T-helper 2 cell (primary cell): ENCODE measurements around the gene ACTR1A.
"Not testable (repeated sequence)": the region's sequence is repeated elsewhere in the genome, so short reads cannot be mapped to it uniquely, and the experiment has no call there.

Experiments used
- DNase-seq, 5 experiments: peaks; one replicate each; pipeline versions ENCODE4 v3.0.0 to v3.0.0-alpha.2; 2012 to 2022

ACTR1A gene

DNA sequence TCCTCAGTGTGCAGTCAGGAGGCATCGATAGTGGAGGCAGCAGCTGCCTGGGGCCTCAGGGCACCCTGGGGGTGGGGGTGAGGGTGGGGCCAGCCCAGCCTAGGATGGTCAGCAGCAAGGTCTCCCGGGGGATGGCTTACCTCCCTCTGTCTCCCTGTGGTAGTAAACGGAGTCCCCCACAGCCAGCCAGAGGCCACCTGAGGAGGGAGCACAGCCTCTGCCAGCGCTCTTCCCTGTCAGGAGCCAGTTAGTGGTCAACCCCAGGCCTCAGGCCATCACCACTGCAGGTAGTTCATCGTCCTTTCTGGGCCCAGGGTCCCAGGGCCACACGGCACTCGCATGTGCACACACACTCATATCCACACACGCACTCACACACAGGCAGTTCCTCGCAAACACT is 22.1 kb downstream of the ACTR1A start:
- DNase-seq, result no peak

DNA sequence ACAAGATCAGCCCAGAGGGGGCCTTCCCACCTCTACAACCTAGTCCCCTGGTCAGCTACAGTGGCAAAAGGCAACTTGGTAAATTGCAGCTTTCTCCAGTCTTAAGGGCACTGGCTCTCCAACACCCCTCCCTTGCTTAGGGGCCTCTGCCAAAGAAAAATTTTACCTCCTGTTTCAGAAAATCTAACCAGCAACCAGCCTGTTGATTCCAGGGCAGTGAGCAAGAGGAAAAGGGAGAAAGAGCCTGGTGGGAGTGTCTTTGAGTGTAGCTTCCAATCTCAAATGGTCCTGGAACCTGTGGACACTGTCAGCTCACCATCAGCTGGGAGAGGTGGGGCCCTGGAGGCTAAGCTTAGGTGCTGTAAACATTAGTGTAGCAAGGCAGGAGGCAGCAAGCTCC is 22.9 kb downstream of the ACTR1A start:
- no peak for DNase-seq

DNA sequence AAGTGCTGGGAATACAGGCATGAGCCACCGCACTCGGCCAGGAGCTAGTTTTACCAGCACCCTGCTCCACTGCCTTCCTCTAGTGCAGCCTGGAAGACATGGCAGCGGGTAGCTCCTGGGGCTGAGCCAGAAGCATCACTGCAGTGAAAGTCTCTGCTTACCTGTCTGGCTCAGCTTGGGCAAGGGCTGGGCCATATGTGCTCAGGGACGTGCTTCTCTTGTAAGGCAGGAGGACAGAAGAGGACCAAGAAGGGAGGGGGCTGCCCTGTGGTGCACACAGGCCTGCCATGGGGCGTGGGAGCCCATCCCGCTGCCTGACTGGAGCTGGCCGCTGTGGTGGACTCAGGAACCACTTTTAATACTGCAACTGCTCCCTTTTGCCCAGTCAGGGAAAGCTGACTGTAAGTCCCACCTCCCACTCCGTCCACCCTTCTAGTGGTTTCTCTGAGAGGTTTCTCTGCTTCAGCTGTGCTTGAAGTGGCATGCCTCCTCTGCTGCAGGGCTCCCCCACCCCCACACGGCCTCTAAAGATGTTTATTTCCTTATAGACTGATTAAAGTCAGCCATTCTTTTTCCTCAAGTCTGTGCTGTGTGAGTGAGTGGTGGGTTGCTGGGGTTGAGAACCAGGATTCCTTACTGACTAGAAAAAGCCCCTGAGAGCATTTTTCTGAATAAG is 25.9 kb downstream of the ACTR1A start:
- DNase-seq, result peak in 1 of 5 experiments; percentile 16

GRCh38 chr10:102475451-102476040 is 27.0 kb downstream of the ACTR1A start:
- no peak for DNase-seq

GRCh38 chr10:102473445-102474331 is 28.8 kb downstream of the ACTR1A start:
- peak in 1 of 5 experiments; percentile 43 for DNase-seq

DNA sequence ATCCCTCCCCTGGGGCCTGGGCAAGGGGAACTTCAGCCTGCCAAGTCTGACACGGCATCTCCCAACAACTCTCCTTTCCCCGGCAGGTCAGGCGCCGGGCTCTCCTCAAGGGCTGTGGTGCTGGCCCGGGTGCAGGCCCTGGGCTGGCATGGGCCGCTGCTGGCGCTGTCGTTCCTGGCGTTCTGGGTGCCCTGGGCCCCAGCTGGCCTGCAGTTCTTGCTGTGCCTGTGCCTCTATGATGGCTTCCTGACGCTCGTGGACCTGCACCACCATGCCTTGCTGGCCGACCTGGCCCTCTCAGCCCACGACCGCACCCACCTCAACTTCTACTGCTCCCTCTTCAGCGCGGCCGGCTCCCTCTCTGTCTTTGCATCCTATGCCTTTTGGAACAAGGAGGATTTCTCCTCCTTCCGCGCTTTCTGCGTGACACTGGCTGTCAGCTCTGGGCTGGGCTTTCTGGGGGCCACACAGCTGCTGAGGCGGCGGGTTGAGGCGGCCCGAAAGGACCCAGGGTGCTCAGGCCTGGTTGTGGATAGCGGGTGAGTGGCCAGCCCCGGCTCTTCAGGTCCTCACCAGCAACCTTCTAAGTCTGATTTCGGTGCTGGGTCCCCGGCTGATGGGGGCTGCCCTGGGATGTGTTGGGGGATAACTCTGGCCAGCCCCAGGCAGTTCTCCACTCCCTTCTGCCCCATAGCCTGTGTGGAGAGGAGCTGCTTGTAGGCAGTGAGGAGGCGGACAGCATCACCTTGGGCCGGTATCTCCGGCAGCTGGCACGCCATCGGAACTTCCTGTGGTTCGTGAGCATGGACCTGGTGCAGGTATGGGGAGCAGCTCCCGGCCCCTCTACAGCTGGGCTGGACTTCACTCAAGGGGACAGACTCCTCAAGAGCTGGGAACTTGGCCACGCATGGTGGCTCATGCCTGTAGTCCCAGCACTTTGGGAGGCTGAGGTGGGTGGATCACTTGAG is 31.6 kb downstream of the ACTR1A start:
- no peak for DNase-seq

- no peak for DNase-seq
These were observed 33.8 kb downstream of the ACTR1A start for GRCh38 chr10:102468683-102469082.

DNA sequence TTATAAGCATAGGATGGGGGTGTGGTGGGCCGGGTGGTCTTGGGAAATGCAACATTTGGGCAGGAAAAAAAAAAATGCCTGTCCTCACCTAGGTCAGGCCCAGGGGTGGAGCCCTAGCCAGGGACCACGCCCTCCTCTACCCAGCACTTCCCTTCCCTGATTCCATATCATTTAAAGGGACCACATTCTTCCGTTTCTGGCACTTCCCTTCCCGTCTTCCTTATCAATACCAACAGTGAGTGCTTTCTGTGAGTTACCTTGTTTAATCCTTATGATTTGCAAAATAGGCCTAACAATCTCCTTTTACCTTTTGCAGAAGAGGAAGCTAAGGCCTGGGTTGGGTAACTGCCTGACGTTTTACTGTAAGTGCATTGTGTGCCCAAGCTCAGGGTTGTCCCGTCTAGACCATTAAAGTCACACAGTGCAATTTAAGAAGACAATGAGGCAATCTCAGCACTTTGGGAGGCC is 34.5 kb downstream of the ACTR1A start:
- DNase-seq, result no peak

DNA sequence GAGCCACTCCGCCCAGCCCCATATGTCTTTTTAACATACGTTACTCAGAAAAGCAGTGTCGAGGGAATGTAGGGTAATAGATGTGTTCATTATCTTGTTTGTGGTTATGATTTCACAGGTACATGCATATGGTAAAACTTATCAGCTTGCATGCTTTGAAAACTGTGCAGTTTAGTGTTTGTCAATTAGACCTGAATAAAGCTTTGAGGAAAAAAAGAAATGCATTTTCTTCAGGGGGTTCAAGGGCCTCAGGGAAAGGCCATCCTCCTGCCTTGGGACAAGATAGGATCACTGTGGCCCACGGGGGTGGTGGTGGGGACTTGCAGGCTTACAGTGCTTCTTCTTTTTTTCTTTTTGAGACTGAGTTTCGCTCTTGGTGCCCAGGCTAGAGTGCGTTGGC is 35.2 kb downstream of the ACTR1A start:
- no peak for DNase-seq

DNA sequence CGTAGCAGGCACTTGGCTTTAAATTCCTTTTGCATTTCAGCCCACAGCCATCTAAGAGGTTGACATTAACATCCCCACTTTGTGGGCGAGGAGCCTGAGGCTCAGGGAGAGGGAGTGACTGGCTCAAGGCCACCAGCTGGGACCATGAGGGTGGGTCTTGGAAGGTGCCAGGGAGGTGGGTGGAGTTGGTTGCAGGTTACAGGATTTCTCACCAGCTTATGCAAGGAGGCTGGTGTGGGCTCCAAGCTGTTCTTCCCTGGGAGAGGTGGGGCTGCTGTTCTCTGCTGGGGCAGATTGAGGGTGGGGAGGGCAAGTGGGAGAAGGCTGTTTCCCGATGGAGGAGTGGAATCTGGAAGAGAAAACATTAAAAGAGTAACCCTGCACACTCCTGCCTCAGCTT is 37.0 kb downstream of the ACTR1A start:
- DNase-seq, result no peak

DNA sequence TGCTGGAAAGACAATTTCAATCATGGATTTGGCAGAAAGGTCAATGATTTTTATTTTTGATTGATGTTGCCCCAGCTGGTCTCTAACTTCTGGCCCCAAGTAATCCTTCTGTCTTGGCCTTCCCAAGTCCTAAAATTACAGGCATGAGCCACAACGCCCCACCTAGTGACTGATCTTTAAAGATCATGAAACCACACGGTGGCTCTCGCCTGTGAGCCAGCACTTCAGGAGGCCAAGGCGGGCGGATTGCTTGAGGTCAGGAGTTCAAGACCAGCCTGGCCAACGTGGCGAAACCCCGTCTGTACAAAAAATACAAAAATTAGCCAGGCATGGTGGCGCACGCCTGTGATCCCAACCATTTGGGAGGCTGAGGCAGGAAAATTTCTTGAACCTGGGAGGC is 38.5 kb downstream of the ACTR1A start:
- DNase-seq, result no peak

DNA sequence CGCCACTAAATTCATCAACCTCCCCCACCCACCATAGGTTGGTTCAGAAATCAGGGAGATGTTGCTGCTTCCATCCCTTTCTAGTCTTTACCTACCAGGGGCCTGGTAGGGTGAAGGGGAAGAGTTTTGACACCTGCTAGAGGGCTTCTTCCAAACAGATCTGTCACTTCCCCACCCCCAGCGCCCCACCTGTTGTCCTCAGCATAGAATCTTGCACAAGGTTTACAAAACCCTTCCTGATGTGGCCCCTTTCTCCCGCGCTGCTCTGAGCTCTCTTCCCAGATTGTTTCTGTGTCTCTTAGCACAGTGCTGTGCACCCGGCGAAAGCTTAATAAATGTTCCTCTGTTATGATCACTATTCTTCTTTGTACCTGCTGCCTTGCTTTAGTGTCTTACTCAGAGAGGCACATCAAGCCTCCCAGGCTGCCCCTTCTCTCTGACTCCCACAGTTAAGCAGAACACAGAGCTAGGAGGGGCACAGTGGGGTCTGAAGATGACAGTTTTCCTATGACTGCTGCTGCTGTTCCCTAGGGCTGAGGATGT is 39.9 kb downstream of the ACTR1A start:
- DNase-seq, result no peak

- peak; percentile 84 to 93 (median 92) for DNase-seq
These were observed 41.1 kb downstream of the ACTR1A start for GRCh38 chr10:102461187-102462054.

DNA sequence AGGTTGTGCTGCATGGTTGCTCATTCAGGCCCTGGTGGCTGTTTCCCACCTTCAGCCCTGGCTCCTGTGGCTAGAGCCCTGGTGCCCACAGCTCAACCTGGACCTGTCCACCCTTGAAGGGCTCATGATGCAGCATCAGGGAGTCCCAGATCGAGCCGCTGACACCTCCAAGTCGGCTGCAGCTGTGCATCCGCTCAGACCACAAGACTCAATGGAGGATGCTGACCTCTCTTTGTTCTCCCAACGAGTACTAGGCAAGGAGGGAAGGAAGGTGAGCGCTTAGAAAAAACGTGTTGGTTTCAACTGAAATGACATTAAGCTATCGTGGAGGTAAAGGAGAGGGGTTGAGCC is 41.7 kb downstream of the ACTR1A start:
- DNase-seq, result no peak

GRCh38 chr10:102458656-102459055 is 43.9 kb downstream of the ACTR1A start:
- DNase-seq, result no peak

- DNase-seq, result no peak
These were observed 44.8 kb downstream of the ACTR1A start for GRCh38 chr10:102457591-102458150.

GRCh38 chr10:102455893-102456471 is 46.5 kb downstream of the ACTR1A start:
- no peak for DNase-seq

GRCh38 chr10:102454662-102455487 is 47.6 kb downstream of the ACTR1A start:
- DNase-seq, result not testable (repeated sequence)

- no peak for DNase-seq
These were observed 49.0 kb downstream of the ACTR1A start for GRCh38 chr10:102453502-102453901.
